Choroid plexus epithelial cell (primary cell): Measurements from ENCODE around the gene B4GALNT3.

Experiments used
- DNase-seq: peaks from one replicate; pipeline ENCODE4 v3.0.0-alpha.2; 2010; ENCODE audit warnings: low read depth
- H3K4me3 ChIP-seq: 2 replicates; pipeline ENCODE4 v1.5.1; 2011; ENCODE audit warnings: low read depth, mild to moderate bottlenecking, control low read depth, low read length, moderate library complexity
- CTCF ChIP-seq: conservative IDR thresholded peaks from 2 replicates; pipeline ENCODE4 v1.5.1; 2011; ENCODE audit warnings: low read depth, mild to moderate bottlenecking, control low read depth, inconsistent platforms, low read length, moderate library complexity

The B4GALNT3 gene

GRCh38 chr12:543114-543451, 83.3 kb downstream of the B4GALNT3 start:
- no peak for DNase-seq
- TF ChIP-seq CTCF = no peak
- H3K4me3 ChIP-seq = no peak overlapping the region

- H3K4me3 ChIP-seq = no peak overlapping the region
- no peak for TF ChIP-seq CTCF
- DNase-seq = no peak
Measured at GRCh38 chr12:544142-544541, 84.4 kb downstream of the B4GALNT3 start.

GRCh38 chr12:544941-545635, 85.3 kb downstream of the B4GALNT3 start:
- no peak for DNase-seq
- TF ChIP-seq CTCF = no peak

GRCh38 chr12:545835-546234, 86.1 kb downstream of the B4GALNT3 start:
- no peak for DNase-seq
- TF ChIP-seq CTCF = no peak
- H3K4me3 ChIP-seq = no peak overlapping the region

More at GRCh38 chr12:544941-545635, 85.3 kb downstream of the B4GALNT3 start:
- H3K4me3 ChIP-seq = no peak overlapping the region

- TF ChIP-seq CTCF = no peak
- H3K4me3 ChIP-seq = no peak overlapping the region
- DNase-seq = no peak
Measured at GRCh38 chr12:546265-546919, 86.7 kb downstream of the B4GALNT3 start.

- TF ChIP-seq CTCF = peak; percentile 94
- H3K4me3 ChIP-seq = no peak overlapping the region
- peak; percentile 51 for DNase-seq
Measured at GRCh38 chr12:546920-547845, 87.4 kb downstream of the B4GALNT3 start.
